GM18907 (cell line): ENCODE measurements around the gene XRCC3.
A peak's percentile ranks its signal among the peaks of the same experiment; 100 is the strongest.

Experiments used
- ATAC-seq: cut with Tn5 transposase; IDR thresholded peaks from one replicate; pipeline ENCODE4 v1.9.1; 2021; ENCODE audit warnings: mild to moderate bottlenecking, moderate library complexity; ENCODE audit not compliant: unreplicated experiment

The XRCC3 gene

DNA sequence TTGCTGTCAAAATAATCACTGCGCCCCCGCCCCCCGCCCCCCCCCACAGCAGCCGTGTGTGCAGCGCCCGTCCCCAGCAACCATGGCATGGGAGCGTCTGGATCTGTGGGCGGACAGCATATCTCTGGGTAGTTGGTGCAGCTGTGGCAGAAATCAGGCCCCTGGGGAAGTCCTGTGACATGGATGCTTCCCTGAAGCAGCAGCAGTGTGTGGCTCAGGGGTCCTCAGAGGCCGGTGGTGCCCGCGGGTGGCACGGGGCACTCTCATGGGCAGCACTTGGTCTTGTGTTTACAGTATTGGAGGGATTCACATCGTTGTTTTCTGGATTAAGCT lies 19.2 kb downstream of the XRCC3 start:
- no peak for ATAC-seq

DNA sequence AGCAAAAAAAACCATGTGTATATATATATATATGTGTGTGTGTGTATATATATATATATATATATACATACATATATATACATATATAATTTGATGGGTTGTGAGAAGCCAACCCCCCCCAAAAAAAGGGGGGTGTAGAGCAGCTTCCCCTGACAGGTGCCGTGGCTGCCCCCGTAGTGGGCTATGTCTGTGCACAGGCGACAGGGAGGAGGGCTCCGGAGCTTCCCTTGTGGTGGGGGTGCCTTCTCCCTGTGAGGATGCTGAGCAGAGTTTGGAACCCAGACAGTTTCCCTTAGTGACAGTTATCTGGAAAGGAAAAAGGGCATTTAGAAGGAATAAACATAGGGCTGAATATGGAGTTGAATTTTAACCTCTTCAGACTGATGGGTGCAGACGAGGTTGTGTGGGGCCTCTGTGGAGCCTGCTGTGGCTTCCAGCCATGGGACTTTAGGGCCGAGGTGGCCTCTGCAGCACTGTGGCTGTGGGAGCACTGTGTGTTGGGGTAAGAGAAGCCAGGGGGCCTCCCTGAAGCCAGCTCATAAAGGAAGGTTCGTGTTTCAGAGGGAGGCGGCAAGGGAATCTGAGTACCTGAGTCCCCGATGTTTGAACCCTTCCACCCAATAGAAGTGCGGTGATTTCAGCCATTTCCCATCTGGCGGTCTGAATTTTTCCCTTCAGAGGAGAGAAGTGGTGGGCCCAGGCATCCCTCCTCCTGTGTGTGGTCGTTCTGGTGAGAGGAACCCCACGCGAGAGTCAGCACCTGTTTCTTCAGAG lies 19.8 kb downstream of the XRCC3 start:
- no peak for ATAC-seq

DNA sequence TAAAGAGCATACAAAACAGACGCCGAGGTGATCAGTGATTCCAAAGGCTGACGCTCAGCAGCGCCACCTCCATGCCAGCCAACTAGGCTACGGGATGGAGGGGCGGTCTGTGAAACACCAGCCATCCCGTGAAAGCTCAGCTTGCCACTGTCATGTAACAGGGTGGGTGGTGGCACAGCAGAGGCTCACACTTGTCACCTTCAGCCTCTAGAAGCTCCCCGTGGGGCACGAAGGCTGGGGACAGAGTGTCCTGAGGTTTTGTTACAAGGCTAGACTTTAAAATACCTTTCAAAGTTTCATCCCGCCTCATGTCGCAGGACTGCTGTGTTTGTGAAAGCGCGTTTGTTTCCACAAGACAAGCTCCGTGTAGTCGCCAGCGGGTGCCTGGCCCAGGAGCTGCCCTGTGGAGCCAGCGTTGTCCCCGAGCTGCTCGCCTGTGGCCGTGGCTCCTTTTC lies 20.7 kb downstream of the XRCC3 start:
- ATAC-seq: no peak

DNA sequence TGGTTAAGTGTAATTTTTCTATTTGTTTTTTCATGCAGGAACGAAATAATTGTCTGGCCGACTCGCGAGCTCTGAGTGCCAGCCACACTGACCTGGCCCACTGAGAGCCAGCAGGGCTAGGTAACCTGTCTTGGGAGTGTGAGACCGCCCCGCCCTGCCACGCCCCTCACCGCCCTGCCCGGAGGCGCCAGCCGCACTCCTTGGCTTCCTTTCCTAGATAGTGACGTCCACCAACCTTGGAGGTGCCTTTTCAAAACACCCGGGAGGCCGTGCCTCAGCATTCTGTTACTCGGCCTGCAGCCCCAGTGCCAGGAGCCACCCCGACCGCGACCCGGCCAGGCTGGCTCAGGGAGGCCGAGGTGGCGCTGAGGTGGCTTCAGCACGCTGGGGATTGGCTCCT lies 21.7 kb downstream of the XRCC3 start:
- no peak for ATAC-seq

DNA sequence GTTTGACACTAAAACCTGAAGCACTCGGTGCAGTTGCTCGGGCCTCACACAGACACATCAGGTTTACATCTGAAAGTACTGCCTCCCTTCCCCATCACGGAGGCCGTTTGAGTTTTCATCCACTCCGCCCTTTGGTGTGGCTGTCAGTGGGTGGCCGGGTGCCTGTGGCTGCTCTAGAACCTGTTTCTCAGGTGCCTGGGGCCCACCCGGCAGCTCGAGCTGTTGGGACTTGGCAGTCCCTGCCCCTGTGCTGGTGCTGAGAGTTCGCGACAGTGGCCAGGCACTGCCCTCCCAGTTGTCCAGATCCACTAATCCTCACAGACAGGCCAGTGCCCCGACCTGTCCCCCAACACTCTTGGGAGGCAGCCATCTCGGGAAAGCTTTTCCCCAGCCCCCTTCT lies 22.4 kb downstream of the XRCC3 start:
- no peak for ATAC-seq

DNA sequence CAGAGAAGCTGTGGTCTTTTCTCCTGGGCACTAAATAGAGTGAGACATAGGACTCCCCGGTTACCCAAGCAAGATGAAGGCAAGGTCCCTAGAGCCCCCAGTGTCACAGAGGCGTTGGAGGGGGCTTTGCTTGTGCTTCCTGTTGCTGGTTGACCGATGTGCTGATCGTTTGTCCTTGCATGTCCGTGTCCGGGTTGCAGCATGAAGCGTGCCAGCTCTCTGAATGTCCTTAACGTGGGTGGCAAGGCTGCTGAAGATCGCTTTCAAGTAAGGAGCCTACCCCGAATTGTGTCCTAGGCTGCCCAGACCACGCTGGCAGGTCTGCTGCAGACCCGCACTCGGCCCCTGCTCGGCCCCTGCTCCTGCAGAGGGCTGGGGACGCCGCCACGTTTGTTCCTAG lies 23.1 kb downstream of the XRCC3 start:
- ATAC-seq: peak; percentile 23

DNA sequence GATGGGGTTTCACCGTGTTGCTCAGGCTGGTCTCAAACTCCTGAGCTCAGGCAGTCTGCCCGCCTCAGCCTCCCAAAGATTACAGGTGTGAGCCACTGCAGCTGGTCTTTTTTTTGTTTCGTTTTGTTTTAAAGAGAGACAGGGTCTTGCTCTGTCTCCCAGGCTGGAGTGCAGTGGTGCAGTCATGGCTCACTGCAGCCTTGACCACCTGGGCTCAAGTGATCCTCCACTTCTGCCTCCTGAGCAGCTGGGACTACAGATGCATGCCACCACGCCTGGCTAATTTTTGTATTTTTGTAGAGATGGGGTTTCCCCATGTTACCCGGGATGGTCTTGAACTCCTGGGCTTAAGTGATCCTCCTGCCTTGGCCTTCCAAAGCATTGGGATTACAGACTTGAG lies 23.6 kb downstream of the XRCC3 start:
- peak; percentile 64 for ATAC-seq

DNA sequence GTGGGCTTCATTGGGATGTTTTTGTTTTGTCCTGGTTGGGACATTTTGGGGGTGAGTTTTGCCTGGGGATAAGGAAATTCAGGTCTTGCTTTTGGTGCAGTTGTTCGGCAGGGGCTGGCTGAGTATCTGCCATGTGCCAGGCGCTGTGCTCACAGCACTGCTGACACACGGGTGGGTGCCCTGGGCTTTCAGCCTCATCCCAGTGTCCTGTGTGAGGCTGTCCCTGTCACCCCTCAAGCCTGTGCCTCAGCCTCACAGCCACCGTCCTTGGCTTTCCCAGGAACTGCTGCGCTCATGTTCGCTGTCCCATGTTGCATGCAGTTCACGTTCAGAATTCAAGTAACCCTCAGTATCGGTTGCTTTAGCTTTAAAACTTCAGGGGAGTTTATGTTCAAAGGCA lies 24.9 kb downstream of the XRCC3 start:
- ATAC-seq: no peak

DNA sequence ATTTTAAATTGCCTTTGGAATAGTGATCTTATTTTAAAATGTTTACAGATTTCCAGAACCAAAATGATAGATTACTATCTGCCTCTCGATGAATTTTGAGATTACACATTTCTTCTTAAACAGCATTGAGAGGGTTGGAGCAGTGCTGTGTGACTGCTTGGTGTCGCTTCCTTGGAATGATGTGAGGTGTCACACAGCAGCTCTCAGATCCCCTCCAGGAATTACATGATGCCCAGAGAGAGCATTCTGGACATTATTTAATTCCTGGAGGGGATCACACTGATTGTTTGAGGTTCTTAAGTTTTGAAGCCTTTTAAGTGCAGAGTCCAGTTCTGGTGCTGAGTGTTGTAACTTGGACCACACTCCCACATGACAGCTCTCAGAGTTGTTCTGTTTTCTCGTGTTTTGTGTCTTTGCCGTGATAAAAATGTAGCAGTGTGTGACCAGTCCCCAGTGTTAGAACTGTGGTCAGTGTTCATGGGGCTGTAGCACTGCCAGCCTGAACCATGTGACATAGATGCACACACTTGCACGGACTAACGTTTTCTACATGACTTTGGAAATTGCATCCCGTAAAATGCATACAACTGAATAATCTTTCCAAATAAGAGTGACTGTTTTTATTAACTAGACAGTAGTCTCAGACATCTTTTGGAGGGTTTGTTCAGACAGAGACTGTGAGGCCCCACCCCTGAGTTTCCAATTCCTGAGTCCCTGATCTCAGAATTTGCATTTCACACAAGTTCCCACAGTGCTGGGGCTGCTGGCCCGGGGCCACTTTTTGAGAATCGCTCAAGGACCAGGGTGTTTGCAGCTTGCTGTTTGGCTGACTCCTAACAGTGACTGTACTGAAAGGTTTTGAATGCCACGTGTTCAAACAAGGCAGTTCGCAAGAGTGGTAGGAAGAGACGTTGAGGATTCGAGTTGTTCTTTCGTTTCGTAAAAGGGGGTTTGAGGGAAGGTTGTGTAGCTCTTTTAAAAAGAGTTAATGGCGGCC lies 26.0 kb downstream of the XRCC3 start:
- peak; percentile 44 for ATAC-seq

DNA sequence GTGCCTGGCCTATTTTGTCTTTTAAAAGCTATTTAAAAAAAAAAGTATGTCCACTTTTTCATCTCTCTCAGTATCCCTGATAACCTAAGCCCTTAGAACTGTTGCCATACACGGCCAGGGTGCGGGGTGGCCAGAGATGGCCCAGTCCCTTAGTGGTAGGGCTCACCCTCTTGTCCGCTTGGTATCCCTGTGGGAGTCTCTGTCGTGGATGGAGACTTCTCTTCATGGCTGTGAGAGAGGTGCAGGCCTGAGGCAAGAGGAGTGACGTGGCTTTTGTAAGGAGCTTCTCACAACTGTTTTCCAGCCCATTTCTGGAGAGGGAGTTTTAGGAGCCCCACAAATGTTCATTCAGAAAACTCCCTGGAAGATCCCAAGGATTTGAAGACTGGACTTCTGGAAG lies 26.8 kb downstream of the XRCC3 start:
- ATAC-seq: no peak

DNA sequence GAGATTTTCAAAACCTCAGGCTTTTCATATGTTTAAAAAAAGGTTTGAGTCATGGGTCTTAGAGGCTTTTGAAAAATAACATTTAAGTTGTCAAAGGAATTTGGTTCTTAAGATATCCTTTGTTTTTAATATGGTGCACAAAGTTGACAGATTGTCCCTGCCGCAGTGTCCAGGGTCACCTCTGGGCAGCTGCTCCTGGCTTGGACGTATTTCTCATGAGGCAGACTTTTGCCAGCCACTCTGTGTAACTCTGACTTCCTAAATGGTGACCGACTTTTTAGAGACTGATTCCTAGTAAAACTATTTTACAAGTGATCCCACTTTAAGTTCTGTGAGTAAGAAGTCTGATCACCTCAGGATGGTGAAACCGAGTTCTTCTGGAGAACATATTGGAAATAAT lies 27.5 kb downstream of the XRCC3 start:
- no peak for ATAC-seq

DNA sequence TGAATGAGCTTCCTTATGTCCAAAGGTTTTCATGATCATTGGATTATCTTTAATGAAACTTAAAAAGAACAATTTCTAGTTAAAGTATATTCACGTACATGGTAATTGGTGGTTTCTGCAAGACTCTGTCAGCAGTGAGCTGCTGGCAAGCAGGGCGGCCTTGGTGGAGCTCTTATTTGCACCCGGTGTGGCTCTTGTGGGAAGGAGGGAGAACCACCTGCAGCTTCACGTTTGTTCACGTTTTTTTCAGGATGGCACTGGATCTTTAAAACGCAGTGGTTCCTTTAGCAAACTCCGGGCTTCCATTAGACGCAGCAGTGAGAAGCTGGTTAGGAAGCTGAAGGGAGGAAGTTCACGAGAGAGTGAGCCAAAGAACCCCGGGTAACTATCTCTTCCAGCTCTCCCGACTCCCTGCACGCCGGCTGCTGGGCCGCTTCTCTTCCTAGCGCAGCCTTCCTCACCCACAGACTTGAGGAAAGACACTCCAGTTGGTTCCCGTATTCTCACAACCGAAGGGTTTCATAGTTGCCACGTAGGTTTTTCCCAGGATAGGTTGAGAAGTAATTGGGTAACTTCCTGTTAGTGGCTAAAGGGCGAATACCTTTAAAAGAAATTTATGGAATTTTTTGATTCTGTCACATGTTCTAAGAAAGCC lies 28.3 kb downstream of the XRCC3 start:
- ATAC-seq: no peak

DNA sequence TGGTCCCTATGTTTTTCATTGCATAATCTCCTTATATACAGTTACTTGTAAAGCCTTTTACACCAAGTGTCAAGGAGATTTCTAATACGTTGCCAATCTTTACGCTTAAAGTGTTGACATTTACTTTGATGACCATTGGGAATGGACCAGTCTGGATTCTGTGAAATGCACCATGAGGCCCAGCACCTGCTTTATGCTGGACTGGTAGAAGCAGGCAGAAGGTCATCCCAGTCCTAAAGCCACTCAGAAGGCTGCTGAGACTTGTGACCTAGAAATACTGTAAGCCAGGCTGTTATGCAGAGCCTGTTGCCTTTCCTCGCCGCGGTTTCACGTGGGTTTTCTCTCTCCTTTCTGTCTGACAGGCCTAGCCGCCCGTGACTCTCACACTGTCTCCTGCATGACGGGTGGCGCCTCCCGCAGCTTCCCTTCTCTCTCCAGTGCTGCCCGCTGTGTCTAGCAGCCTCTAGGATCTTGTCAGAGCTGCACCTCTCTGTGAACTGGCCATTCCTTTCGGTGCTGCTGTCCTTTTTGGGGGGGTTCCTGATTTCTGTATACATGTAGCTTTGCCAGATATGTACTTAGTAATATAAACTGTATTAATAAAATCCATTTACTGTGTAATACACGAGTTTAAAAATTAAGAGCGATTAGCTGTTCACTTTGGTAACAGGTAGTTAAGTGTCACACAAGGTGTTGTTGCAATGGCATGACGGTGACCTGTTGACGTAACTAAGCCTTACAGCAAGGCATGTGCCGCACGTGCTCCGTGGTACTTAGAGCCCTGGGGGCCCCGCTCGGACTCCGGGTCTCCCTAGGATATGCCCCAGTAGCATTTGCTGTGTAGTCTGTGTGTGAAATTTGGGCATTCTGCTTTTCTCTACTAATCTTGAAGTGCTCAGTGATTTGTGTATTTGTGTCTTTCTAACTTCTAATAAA lies 29.7 kb downstream of the XRCC3 start:
- no peak for ATAC-seq

DNA sequence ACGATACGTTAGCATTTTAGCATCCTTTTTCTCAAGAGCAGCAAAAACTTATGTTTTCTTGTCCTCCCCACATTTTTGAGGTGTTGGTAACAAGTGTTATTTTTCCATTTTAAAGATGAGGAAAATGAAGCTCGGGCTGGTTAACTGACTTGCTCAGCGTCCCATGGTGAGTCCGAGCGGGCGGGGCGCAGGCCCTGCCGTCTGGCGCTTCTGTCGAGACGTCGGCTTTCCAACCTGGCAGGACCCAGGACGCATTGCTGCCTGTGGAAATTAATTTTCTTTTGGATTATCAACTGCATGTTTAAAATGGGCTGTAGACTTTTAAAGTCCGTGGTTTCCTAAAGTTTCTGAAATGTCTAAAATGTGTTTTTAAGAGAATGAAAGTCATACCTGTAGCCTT lies 30.4 kb downstream of the XRCC3 start:
- no peak for ATAC-seq

DNA sequence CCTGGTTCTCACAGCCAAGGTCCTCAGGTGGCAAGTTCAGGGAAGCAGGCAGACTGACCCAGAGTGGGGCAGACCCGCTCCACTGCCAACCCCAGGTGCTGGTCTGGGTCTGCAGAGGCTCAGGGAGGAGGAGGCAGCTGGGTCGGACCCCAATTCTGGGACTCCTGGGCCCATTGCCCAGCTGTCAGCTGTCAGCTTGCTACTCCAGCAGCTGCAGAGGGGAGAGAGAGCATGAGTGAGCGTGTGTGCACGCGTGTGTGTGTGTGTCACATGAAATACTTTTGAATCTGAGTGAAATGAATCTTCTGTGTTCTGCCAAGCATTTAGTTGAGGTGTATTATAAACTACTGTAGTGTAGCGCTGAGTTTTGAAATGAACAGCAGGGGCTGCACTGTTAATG lies 30.8 kb downstream of the XRCC3 start:
- no peak for ATAC-seq

DNA sequence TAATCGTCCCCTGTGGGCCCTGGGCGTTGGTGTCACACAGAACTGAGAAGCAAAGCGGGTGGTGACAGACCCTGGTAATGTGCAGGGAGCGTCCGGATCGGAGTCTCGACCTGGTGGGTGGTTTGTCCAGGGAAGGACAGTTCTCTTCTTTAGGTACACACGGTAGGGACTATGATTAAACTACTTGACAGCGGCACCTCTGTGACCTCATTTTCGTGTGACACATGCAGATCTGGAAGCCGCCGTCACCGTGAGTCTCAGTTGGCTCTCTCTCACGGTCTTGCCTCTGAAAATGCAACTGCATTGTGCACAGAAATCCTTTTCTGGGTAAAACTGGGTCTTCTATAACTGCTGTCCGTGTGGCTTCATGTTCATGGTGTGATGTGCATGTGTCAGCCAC lies 32.1 kb downstream of the XRCC3 start:
- ATAC-seq: no peak

DNA sequence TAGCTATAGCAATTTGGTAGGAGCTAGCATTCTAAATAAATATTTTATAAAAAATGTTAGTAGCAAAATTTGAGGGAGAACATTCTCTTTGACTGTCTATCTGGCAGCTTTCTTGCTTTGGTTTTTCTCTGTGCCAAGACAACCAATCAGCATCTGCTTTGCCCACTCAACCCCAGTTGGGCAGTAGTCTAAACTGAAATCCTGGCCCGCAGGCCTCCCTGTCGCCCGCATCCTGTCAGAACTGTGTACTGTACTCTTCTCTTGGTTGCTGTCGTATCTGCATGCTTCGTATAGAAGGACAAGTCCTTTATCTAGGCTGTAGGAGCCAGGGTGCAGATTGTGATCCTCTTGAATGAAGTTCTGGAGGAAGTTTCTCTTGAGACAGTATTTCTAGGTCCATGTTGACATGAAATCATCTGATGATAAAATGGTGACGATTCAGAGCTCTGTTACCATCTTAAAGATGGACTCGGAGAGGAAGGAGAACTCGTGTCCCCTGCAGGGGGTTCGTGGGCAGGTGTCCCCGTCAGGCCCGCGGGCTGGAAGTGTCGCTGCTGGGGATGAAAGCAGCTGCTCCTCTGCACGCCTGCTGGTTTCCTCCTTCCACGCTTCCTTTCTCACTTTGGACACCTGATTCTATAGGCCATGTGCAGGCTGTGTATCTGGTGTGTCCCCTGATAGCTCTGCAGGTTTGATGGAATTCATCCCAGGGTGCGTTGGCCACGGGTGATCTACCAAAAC lies 34.6 kb downstream of the XRCC3 start:
- no peak for ATAC-seq

DNA sequence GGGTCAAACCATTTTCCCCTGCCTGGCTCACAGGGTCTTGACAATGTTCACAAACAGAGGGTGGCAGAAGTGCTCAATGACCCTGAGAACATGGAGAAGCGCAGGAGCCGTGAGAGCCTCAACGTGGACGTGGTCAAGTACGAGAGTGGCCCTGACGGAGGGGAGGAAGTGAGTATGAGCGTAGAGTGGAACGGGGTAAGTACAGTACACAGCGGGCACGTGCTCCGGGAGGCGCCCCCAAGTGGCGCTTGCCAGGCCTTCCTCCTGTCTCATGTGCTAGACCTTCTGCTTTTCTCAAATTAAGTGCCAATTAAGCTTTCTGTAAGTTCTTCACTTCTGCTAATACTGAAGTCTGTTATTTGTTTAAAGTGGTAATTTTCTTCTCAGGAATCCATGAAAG lies 35.9 kb downstream of the XRCC3 start:
- ATAC-seq: peak; percentile 68

DNA sequence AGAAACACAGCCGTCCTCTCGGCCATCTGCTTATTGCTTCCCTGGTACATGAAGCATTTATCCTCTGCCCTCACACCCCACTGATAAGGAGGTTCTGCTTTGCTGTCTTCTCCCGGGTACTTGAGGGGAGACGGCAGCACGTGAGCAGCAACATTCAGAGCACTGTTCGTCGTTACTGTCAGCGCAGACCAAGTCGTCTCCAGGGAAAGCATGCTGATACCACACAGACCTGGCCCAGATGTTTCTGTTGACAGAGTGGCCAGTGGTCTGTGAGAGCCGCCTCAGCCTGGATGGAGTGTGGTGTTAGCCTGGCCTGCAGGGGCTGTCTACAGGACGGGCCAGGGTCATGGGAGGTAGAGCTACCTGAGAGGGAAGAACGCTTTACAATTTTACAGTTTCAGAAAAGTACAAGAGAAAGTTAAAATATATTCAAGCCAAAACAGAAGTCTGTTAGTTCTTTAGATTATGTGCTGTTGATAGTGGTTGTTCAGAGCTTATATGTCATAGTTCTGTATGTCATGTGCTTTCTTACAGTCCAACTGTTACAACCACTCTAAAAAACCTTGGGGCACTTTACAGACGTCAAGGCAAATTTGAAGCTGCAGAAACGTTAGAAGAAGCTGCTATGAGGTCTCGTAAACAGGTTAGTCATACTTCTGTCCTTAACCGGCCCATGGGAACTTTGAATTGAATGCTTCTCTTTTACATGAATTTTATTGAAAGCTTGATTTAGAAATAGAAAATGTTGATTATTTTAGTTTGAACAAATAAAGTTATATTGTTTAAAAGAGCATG lies 38.2 kb downstream of the XRCC3 start:
- no peak for ATAC-seq
